PFSK-1 (cell line): ENCODE results near the gene ZCCHC2.

ENCODE experiments used
- FOXP2 ChIP-seq: optimal IDR thresholded peaks from 2 replicates; pipeline ENCODE3; 2011; ENCODE audit warnings: borderline replicate concordance, control low read depth, inconsistent platforms; ENCODE audit not compliant: insufficient read depth; ENCODE audit errors: extremely low read length, extremely low read depth
- POLR2AphosphoS5 ChIP-seq: IDR thresholded peaks from 2 replicates; pipeline ENCODE4 v1.6.1; 2012; ENCODE audit warnings: low read depth, mild to moderate bottlenecking, control low read depth, low read length, moderate library complexity
- REST ChIP-seq, 2 experiments: IDR thresholded peaks; 2 replicates each; pipeline versions ENCODE4 v1.6.1 to v1.8.0; 2011 to 2012; ENCODE audit warnings: low read depth in 2 of 2, low read length in 2 of 2, control low read depth in 1 of 2, inconsistent platforms in 1 of 2, mild to moderate bottlenecking in 1 of 2, moderate library complexity in 1 of 2; ENCODE audit not compliant: insufficient read depth in 1 of 2
- SIN3A ChIP-seq: IDR thresholded peaks from 2 replicates; pipeline ENCODE4 v1.6.1; 2012; ENCODE audit warnings: mild to moderate bottlenecking, low read length, moderate library complexity, borderline replicate concordance; ENCODE audit not compliant: insufficient read depth
- TAF1 ChIP-seq: IDR thresholded peaks from 2 replicates; pipeline ENCODE4 v1.6.1; 2012; ENCODE audit warnings: low read length, control low read depth, borderline replicate concordance; ENCODE audit not compliant: insufficient read depth

ZCCHC2 gene

GRCh38 chr18:62558015-62558663 is 35.3 kb downstream of the ZCCHC2 start:
- TF ChIP-seq TAF1 (no peak), SIN3A (no peak), POLR2AphosphoS5 (no peak), REST (IDR thresholded peaks at IDR 0.05; ENCODE audit: insufficient read depth in 1 of 2, low read depth in 2 of 2, low read length in 2 of 2) (no peak), FOXP2 (no peak)

- no peak for TF ChIP-seq TAF1
- no peak for TF ChIP-seq FOXP2
- no peak for TF ChIP-seq POLR2AphosphoS5
Observed at GRCh38 chr18:62564044-62564443, 41.2 kb downstream of the ZCCHC2 start.

GRCh38 chr18:62566199-62566598 is 43.4 kb downstream of the ZCCHC2 start:
- TF ChIP-seq FOXP2 (no peak), REST (IDR thresholded peaks at IDR 0.05; ENCODE audit: insufficient read depth in 1 of 2, low read depth in 2 of 2, low read length in 2 of 2) (no peak), SIN3A (no peak), TAF1 (no peak), POLR2AphosphoS5 (no peak)

GRCh38 chr18:62566818-62567217 is 44.0 kb downstream of the ZCCHC2 start:
- TF ChIP-seq FOXP2 (no peak), TAF1 (no peak), REST (IDR thresholded peaks at IDR 0.05; ENCODE audit: insufficient read depth in 1 of 2, low read depth in 2 of 2, low read length in 2 of 2) (no peak), SIN3A (no peak), POLR2AphosphoS5 (no peak)

- TF ChIP-seq POLR2AphosphoS5, result no peak
Observed at GRCh38 chr18:62569081-62569655, 46.3 kb downstream of the ZCCHC2 start.

- TF ChIP-seq TAF1 (no peak), REST (IDR thresholded peaks at IDR 0.05; ENCODE audit: insufficient read depth in 1 of 2, low read depth in 2 of 2, low read length in 2 of 2) (no peak), FOXP2 (no peak), POLR2AphosphoS5 (no peak), SIN3A (no peak)
Observed at GRCh38 chr18:62571037-62571436, 48.2 kb downstream of the ZCCHC2 start.
